Measurements from ENCODE around the gene ARFGAP1. TPM values are rescaled to one million over a fixed set of nuclear protein-coding genes. Genes with fewer than 3 reads are reported as not detected.

ARFGAP1 gene
- total and polyA plus RNA-seq, 2 donors: 36.3 to 111 TPM

- Histone ChIP-seq H3K27me3 (ENCODE audit: control insufficient read depth in 2 of 2, insufficient read depth in 1 of 2, low read length in 1 of 2) (peaks cover 20 to 49% of the 10 kb centered on the region in 2 donors), H3K27ac (ENCODE audit: low read depth in 1 of 2, low read length in 1 of 2) (no peak overlapping the region), H3K4me1 (ENCODE audit: control insufficient read depth in 2 of 2, insufficient read depth in 2 of 2, low read length in 2 of 2) (peaks cover 0 to 2% of the 10 kb centered on the region in 2 donors), H3K36me3 (ENCODE audit: control insufficient read depth in 2 of 2, insufficient read depth in 2 of 2, low read length in 1 of 2) (no peaks in the 10 kb centered on the region), H3K4me3 (ENCODE audit: low read length in 2 of 2) (no peak overlapping the region), H3K9me3 (ENCODE audit: control insufficient read depth in 2 of 2, insufficient read depth in 1 of 2, low read length in 1 of 2) (no peaks in the 10 kb centered on the region)
- WGBS: 15% methylated on average over 20 of the region's 20 CpGs
- no peak for DNase-seq (ENCODE audit: low read depth in 6 of 9, low spot score in 9 of 9)
Measured at GRCh38 chr20:63295846-63296245, 23.2 kb downstream of the ARFGAP1 start.

GRCh38 chr20:63296531-63297299 is 24.1 kb downstream of the ARFGAP1 start:
- Histone ChIP-seq H3K27me3 (ENCODE audit: control insufficient read depth in 2 of 2, insufficient read depth in 1 of 2, low read length in 1 of 2) (peaks cover 20 to 49% of the 10 kb centered on the region in 2 donors), H3K36me3 (ENCODE audit: control insufficient read depth in 2 of 2, insufficient read depth in 2 of 2, low read length in 1 of 2) (no peaks in the 10 kb centered on the region), H3K4me3 (ENCODE audit: low read length in 2 of 2) (no peak overlapping the region), H3K9me3 (ENCODE audit: control insufficient read depth in 2 of 2, insufficient read depth in 1 of 2, low read length in 1 of 2) (no peaks in the 10 kb centered on the region), H3K27ac (ENCODE audit: low read depth in 1 of 2, low read length in 1 of 2) (no peak overlapping the region), H3K4me1 (ENCODE audit: control insufficient read depth in 2 of 2, insufficient read depth in 2 of 2, low read length in 2 of 2) (peaks cover 0 to 2% of the 10 kb centered on the region in 2 donors)
- DNase-seq (ENCODE audit: low read depth in 6 of 9, low spot score in 9 of 9): no peak
- WGBS: 60% methylated on average over 18 of the region's 18 CpGs

GRCh38 chr20:63297371-63297781 is 24.8 kb downstream of the ARFGAP1 start:
- no peak for DNase-seq (ENCODE audit: low read depth in 6 of 9, low spot score in 9 of 9)
- Histone ChIP-seq H3K4me3 (ENCODE audit: low read length in 2 of 2) (no peak overlapping the region), H3K4me1 (ENCODE audit: control insufficient read depth in 2 of 2, insufficient read depth in 2 of 2, low read length in 2 of 2) (peaks cover 0 to 2% of the 10 kb centered on the region in 2 donors), H3K27me3 (ENCODE audit: control insufficient read depth in 2 of 2, insufficient read depth in 1 of 2, low read length in 1 of 2) (peaks cover 20 to 49% of the 10 kb centered on the region in 2 donors), H3K9me3 (ENCODE audit: control insufficient read depth in 2 of 2, insufficient read depth in 1 of 2, low read length in 1 of 2) (no peaks in the 10 kb centered on the region), H3K36me3 (ENCODE audit: control insufficient read depth in 2 of 2, insufficient read depth in 2 of 2, low read length in 1 of 2) (no peaks in the 10 kb centered on the region), H3K27ac (ENCODE audit: low read depth in 1 of 2, low read length in 1 of 2) (no peak overlapping the region)
- 87% methylated on average over 11 of the region's 11 CpGs for WGBS

- H3K27me3 ChIP-seq (ENCODE audit: control insufficient read depth in 2 of 2, insufficient read depth in 1 of 2, low read length in 1 of 2): peaks cover 20 to 49% of the 10 kb centered on the region in 2 donors
- no peak for DNase-seq (ENCODE audit: low read depth in 6 of 9, low spot score in 9 of 9)
- WGBS: 90% methylated on average over 16 of the region's 16 CpGs
- H3K36me3 ChIP-seq (ENCODE audit: control insufficient read depth in 2 of 2, insufficient read depth in 2 of 2, low read length in 1 of 2): no peaks in the 10 kb centered on the region
- no peak overlapping the region for H3K4me3 ChIP-seq (ENCODE audit: low read length in 2 of 2)
- peaks cover 0 to 2% of the 10 kb centered on the region in 2 donors for H3K4me1 ChIP-seq (ENCODE audit: control insufficient read depth in 2 of 2, insufficient read depth in 2 of 2, low read length in 2 of 2)
- no peaks in the 10 kb centered on the region for H3K9me3 ChIP-seq (ENCODE audit: control insufficient read depth in 2 of 2, insufficient read depth in 1 of 2, low read length in 1 of 2)
- no peak overlapping the region for H3K27ac ChIP-seq (ENCODE audit: low read depth in 1 of 2, low read length in 1 of 2)
Measured at GRCh38 chr20:63297796-63298572, 25.4 kb downstream of the ARFGAP1 start.

GRCh38 chr20:63298731-63299312 is 26.2 kb downstream of the ARFGAP1 start:
- peaks cover 20 to 45% of the 10 kb centered on the region in 2 donors for H3K27me3 ChIP-seq (ENCODE audit: control insufficient read depth in 2 of 2, insufficient read depth in 1 of 2, low read length in 1 of 2)
- no peaks in the 10 kb centered on the region for H3K36me3 ChIP-seq (ENCODE audit: control insufficient read depth in 2 of 2, insufficient read depth in 2 of 2, low read length in 1 of 2)
- 92% methylated on average over 17 of the region's 17 CpGs for WGBS
- DNase-seq (ENCODE audit: low read depth in 6 of 9, low spot score in 9 of 9): no peak
- no peak overlapping the region for H3K4me3 ChIP-seq (ENCODE audit: low read length in 2 of 2)
- H3K9me3 ChIP-seq (ENCODE audit: control insufficient read depth in 2 of 2, insufficient read depth in 1 of 2, low read length in 1 of 2): no peaks in the 10 kb centered on the region
- no peak overlapping the region for H3K27ac ChIP-seq (ENCODE audit: low read depth in 1 of 2, low read length in 1 of 2)
- peaks cover 0 to 2% of the 10 kb centered on the region in 2 donors for H3K4me1 ChIP-seq (ENCODE audit: control insufficient read depth in 2 of 2, insufficient read depth in 2 of 2, low read length in 2 of 2)

- Histone ChIP-seq H3K27me3 (ENCODE audit: control insufficient read depth in 2 of 2, insufficient read depth in 1 of 2, low read length in 1 of 2) (peaks cover 2 to 22% of the 10 kb centered on the region in 2 donors), H3K36me3 (ENCODE audit: control insufficient read depth in 2 of 2, insufficient read depth in 2 of 2, low read length in 1 of 2) (no peaks in the 10 kb centered on the region), H3K4me1 (ENCODE audit: control insufficient read depth in 2 of 2, insufficient read depth in 2 of 2, low read length in 2 of 2) (no peaks in the 10 kb centered on the region), H3K4me3 (ENCODE audit: low read length in 2 of 2) (no peak overlapping the region), H3K27ac (ENCODE audit: low read depth in 1 of 2, low read length in 1 of 2) (no peak overlapping the region), H3K9me3 (ENCODE audit: control insufficient read depth in 2 of 2, insufficient read depth in 1 of 2, low read length in 1 of 2) (no peaks in the 10 kb centered on the region)
- no peak for DNase-seq (ENCODE audit: low read depth in 6 of 9, low spot score in 9 of 9)
- 96% methylated on average over 1 of the region's 1 CpG for WGBS
Measured at GRCh38 chr20:63301671-63302070, 29.1 kb downstream of the ARFGAP1 start.

GRCh38 chr20:63303095-63303666 is 30.6 kb downstream of the ARFGAP1 start:
- no peaks in the 10 kb centered on the region for H3K36me3 ChIP-seq (ENCODE audit: control insufficient read depth in 2 of 2, insufficient read depth in 2 of 2, low read length in 1 of 2)
- no peaks in the 10 kb centered on the region for H3K9me3 ChIP-seq (ENCODE audit: control insufficient read depth in 2 of 2, insufficient read depth in 1 of 2, low read length in 1 of 2)
- DNase-seq (ENCODE audit: low read depth in 6 of 9, low spot score in 9 of 9): no peak
- H3K27me3 ChIP-seq (ENCODE audit: control insufficient read depth in 2 of 2, insufficient read depth in 1 of 2, low read length in 1 of 2): peaks cover 0 to 9% of the 10 kb centered on the region in 2 donors
- H3K4me1 ChIP-seq (ENCODE audit: control insufficient read depth in 2 of 2, insufficient read depth in 2 of 2, low read length in 2 of 2): no peaks in the 10 kb centered on the region
- 85% methylated on average over 5 of the region's 5 CpGs for whole genome bisulfite sequencing
- no peak overlapping the region for H3K27ac ChIP-seq (ENCODE audit: low read depth in 1 of 2, low read length in 1 of 2)
- no peak overlapping the region for H3K4me3 ChIP-seq (ENCODE audit: low read length in 2 of 2)

- no peak overlapping the region for H3K4me3 ChIP-seq (ENCODE audit: low read length in 2 of 2)
Measured at GRCh38 chr20:63305393-63305792, 32.8 kb downstream of the ARFGAP1 start.

More at GRCh38 chr20:63305393-63305792, 32.8 kb downstream of the ARFGAP1 start:
- Histone ChIP-seq H3K9me3 (ENCODE audit: control insufficient read depth in 2 of 2, insufficient read depth in 1 of 2, low read length in 1 of 2) (no peaks in the 10 kb centered on the region), H3K36me3 (ENCODE audit: control insufficient read depth in 2 of 2, insufficient read depth in 2 of 2, low read length in 1 of 2) (no peaks in the 10 kb centered on the region), H3K27me3 (ENCODE audit: control insufficient read depth in 2 of 2, insufficient read depth in 1 of 2, low read length in 1 of 2) (peaks cover 0 to 14% of the 10 kb centered on the region in 2 donors), H3K4me1 (ENCODE audit: control insufficient read depth in 2 of 2, insufficient read depth in 2 of 2, low read length in 2 of 2) (no peaks in the 10 kb centered on the region), H3K27ac (ENCODE audit: low read depth in 1 of 2, low read length in 1 of 2) (no peak overlapping the region)
- 64% methylated on average over 8 of the region's 8 CpGs for WGBS
- DNase-seq (ENCODE audit: low read depth in 6 of 9, low spot score in 9 of 9): no peak

Data from thymus (tissue), 11 donors.